H1 (cell line): Measurements from ENCODE around the gene MGRN1. TPM values are rescaled to one million over a fixed set of nuclear protein-coding genes. Genes with fewer than 3 reads are reported as not detected.

Source experiments
- CTCF ChIA-PET: fragments of 300-600 bp; sonication (Branson Sonifier 250); formaldehyde crosslinking; loops from one replicate; lab custom pipeline; 2021; ENCODE audit not compliant: partially characterized antibody; lab: Charles Lee
- POLR2A ChIA-PET: fragments of 300-600 bp; sonication (Branson Sonifier 250); formaldehyde crosslinking; loops from one replicate; lab custom pipeline; 2021; ENCODE audit warnings: inconsistent platforms; ENCODE audit not compliant: partially characterized antibody; lab: Charles Lee
- DNase-seq, 2 experiments: peaks; one replicate each; pipeline versions ENCODE4 v3.0.0 to v3.0.0-alpha.2; 2010 to 2022; ENCODE audit warnings: low spot score in 2 of 2, low read depth in 1 of 2, mixed read lengths in 1 of 2
- FAIRE-seq: peaks from 2 replicates; lab custom pipeline; 2011; peaks lifted over from hg19 to GRCh38; lab: Jason Lieb, UNC
- H2AFZ ChIP-seq: 2 replicates; pipeline ENCODE4 v1.8.1; 2012; ENCODE audit warnings: low read length, inconsistent platforms
- H2AK5ac ChIP-seq: 2 replicates; pipeline ENCODE4 v1.6.1; 2013; ENCODE audit warnings: low read depth, low read length
- H2BK120ac ChIP-seq: replicated peaks from 2 replicates; pipeline ENCODE3; 2013; ENCODE audit warnings: low read depth, low read length, inconsistent platforms
- H2BK12ac ChIP-seq: 2 replicates; pipeline ENCODE4 v1.6.1; 2013; ENCODE audit warnings: low read depth, low read length
- H2BK15ac ChIP-seq: 2 replicates; pipeline ENCODE4 v1.6.1; 2013; ENCODE audit warnings: low read length
- H2BK20ac ChIP-seq: 2 replicates; pipeline ENCODE4 v1.6.1; 2013; ENCODE audit warnings: low read length
- H2BK5ac ChIP-seq: 2 replicates; pipeline ENCODE4 v1.6.1; 2013; ENCODE audit warnings: low read depth, low read length
- H3K14ac ChIP-seq: 2 replicates; pipeline ENCODE4 v1.6.1; 2013; ENCODE audit warnings: inconsistent platforms; ENCODE audit not compliant: insufficient read length
- H3K18ac ChIP-seq: 2 replicates; pipeline ENCODE4 v1.6.1; 2013; ENCODE audit warnings: low read length; ENCODE audit errors: extremely low read depth
- H3K23ac ChIP-seq: 2 replicates; pipeline ENCODE4 v1.6.1; 2013; ENCODE audit warnings: inconsistent platforms; ENCODE audit not compliant: insufficient read length
- H3K23me2 ChIP-seq: 2 replicates; pipeline ENCODE4 v1.6.1; 2013; ENCODE audit warnings: low read depth, low read length
- H3K27ac ChIP-seq: 2 replicates; pipeline ENCODE4 v1.6.1; 2011; ENCODE audit warnings: low read depth, low read length, inconsistent platforms
- H3K27me3 ChIP-seq, 4 experiments: replicated peaks in 1 of 4; 1 replicate in 1 of 4; 2 replicates in 3 of 4; pipeline versions ENCODE4 v1.6.1 to v1.8.1; 2011 to 2013; ENCODE audit warnings: low read length in 3 of 4, mild to moderate bottlenecking in 3 of 4, inconsistent platforms in 2 of 4, mixed read lengths in 2 of 4, moderate library complexity in 1 of 4; ENCODE audit not compliant: control insufficient read depth in 3 of 4, insufficient read depth in 3 of 4; ENCODE audit errors: extremely low read depth in 1 of 4
- H3K36me3 ChIP-seq, 4 experiments: 2 replicates each; pipeline versions ENCODE4 v1.6.1 to v1.8.1; 2011 to 2013; ENCODE audit warnings: mild to moderate bottlenecking in 4 of 4, low read length in 3 of 4, moderate library complexity in 2 of 4, control low read depth in 1 of 4, inconsistent platforms in 1 of 4; ENCODE audit not compliant: insufficient read depth in 4 of 4, control insufficient read depth in 2 of 4
- H3K4ac ChIP-seq: replicated peaks from 2 replicates; pipeline ENCODE3; 2013; ENCODE audit warnings: low read length, low read depth, mixed read lengths, inconsistent platforms; ENCODE audit not compliant: insufficient read length
- H3K4me1 ChIP-seq, 4 experiments: replicated peaks in 1 of 4; 1 replicate in 1 of 4; 2 replicates in 3 of 4; pipeline versions ENCODE4 v1.6.1 to v1.8.1; 2011 to 2013; ENCODE audit warnings: low read length in 3 of 4, inconsistent platforms in 2 of 4, mixed read lengths in 1 of 4; ENCODE audit not compliant: insufficient read depth in 4 of 4, control insufficient read depth in 3 of 4
- H3K4me2 ChIP-seq, 2 experiments: 2 replicates each; pipeline versions ENCODE4 v1.6.1 to v1.8.1; 2011 to 2013; ENCODE audit warnings: low read depth in 2 of 2, low read length in 2 of 2, control low read depth in 1 of 2, inconsistent platforms in 1 of 2, mild to moderate bottlenecking in 1 of 2; ENCODE audit not compliant: insufficient read depth in 1 of 2
- H3K4me3 ChIP-seq, 4 experiments: fragments of 200-600, 300-600 bp in 1 of 4; sonication (generic), shearing (Covaris generic), sonication (Bioruptor Twin) in 1 of 4; 2 replicates each; pipeline versions ENCODE4 v1.5.1 to v1.8.1; 2011 to 2016; ENCODE audit warnings: low read length in 4 of 4, low read depth in 3 of 4, control low read depth in 2 of 4, inconsistent platforms in 2 of 4, mild to moderate bottlenecking in 2 of 4, mixed read lengths in 1 of 4, moderate library complexity in 1 of 4; ENCODE audit not compliant: insufficient read depth in 2 of 4; ENCODE audit errors: extremely low read depth in 1 of 4
- H3K56ac ChIP-seq: replicated peaks from 2 replicates; pipeline ENCODE3; 2013; ENCODE audit warnings: low read depth, mild to moderate bottlenecking, mixed read lengths, low read length, inconsistent platforms; ENCODE audit not compliant: insufficient read length
- H3K79me1 ChIP-seq: 2 replicates; pipeline ENCODE4 v1.6.1; 2013; ENCODE audit warnings: low read depth, low read length, control low read depth
- H3K79me2 ChIP-seq, 2 experiments: 2 replicates each; pipeline versions ENCODE4 v1.6.1 to v1.8.1; 2012 to 2013; ENCODE audit warnings: low read length in 2 of 2, mild to moderate bottlenecking in 2 of 2, inconsistent platforms in 1 of 2; ENCODE audit not compliant: insufficient read depth in 2 of 2, control insufficient read depth in 1 of 2
- H3K9ac ChIP-seq, 4 experiments: replicated peaks in 1 of 4; 1 replicate in 1 of 4; 2 replicates in 3 of 4; pipeline versions ENCODE4 v1.6.1 to v1.8.1; 2011 to 2013; ENCODE audit warnings: low read depth in 3 of 4, low read length in 3 of 4, control low read depth in 2 of 4, mild to moderate bottlenecking in 2 of 4, moderate library complexity in 2 of 4, inconsistent platforms in 1 of 4; ENCODE audit errors: extremely low read depth in 1 of 4
- H3K9me3 ChIP-seq, 2 experiments: 2 replicates each; pipeline versions ENCODE4 v1.6.1 to v1.8.1; 2012 to 2013; ENCODE audit warnings: mild to moderate bottlenecking in 2 of 2, moderate library complexity in 2 of 2, control low read depth in 1 of 2, inconsistent platforms in 1 of 2, low read depth in 1 of 2, low read length in 1 of 2, mixed read lengths in 1 of 2; ENCODE audit not compliant: insufficient read depth in 2 of 2
- H4K20me1 ChIP-seq, 2 experiments: replicated peaks in 1 of 2; 2 replicates each; pipeline versions ENCODE3 to v1.8.1; 2011 to 2013; ENCODE audit warnings: inconsistent platforms in 2 of 2, low read length in 2 of 2, mild to moderate bottlenecking in 1 of 2; ENCODE audit not compliant: insufficient read depth in 2 of 2, control insufficient read depth in 1 of 2
- H4K5ac ChIP-seq: 2 replicates; pipeline ENCODE4 v1.6.1; 2013; ENCODE audit warnings: low read length, low read depth, mixed read lengths, inconsistent platforms; ENCODE audit not compliant: insufficient read length
- H4K8ac ChIP-seq: 2 replicates; pipeline ENCODE4 v1.8.0; 2013; ENCODE audit warnings: mild to moderate bottlenecking, moderate library complexity, low read length, inconsistent platforms; ENCODE audit not compliant: insufficient read depth; ENCODE audit errors: extremely low read depth
- H4K91ac ChIP-seq: replicated peaks from 2 replicates; pipeline ENCODE3; 2013; ENCODE audit warnings: low read length, mixed read lengths, inconsistent platforms; ENCODE audit not compliant: insufficient read length
- BCL11A ChIP-seq, 2 experiments: IDR thresholded peaks; one replicate each; pipeline ENCODE4 v1.6.1; 2011; ENCODE audit warnings: low read depth in 2 of 2, low read length in 2 of 2, mild to moderate bottlenecking in 2 of 2
- CTBP2 ChIP-seq: IDR thresholded peaks from 2 replicates; pipeline ENCODE4 v1.7.0; 2011; ENCODE audit warnings: borderline replicate concordance, mild to moderate bottlenecking, moderate library complexity, mixed read lengths, low read length; ENCODE audit not compliant: insufficient read depth, insufficient read length
- HDAC2 ChIP-seq, 2 experiments: fragments of 300-600 bp in 1 of 2; sonication (generic) in 1 of 2; IDR thresholded peaks; 2 replicates each; pipeline ENCODE4 v1.6.1; 2011 to 2012; ENCODE audit warnings: low read depth in 2 of 2, low read length in 2 of 2, mild to moderate bottlenecking in 2 of 2, moderate library complexity in 2 of 2, borderline replicate concordance in 1 of 2, inconsistent platforms in 1 of 2
- JUN ChIP-seq: IDR thresholded peaks from 2 replicates; pipeline ENCODE4 v1.6.1; 2011; ENCODE audit warnings: low read depth, mild to moderate bottlenecking, improper control_type of control experiment, low read length
- NRF1 ChIP-seq: IDR thresholded peaks from 2 replicates; pipeline ENCODE4 v1.6.1; 2011; ENCODE audit warnings: mild to moderate bottlenecking, low read depth, low read length, improper control_type of control experiment
- POLR2A ChIP-seq, 2 experiments: IDR thresholded peaks; 1 replicate in 1 of 2; 2 replicates in 1 of 2; pipeline ENCODE4 v1.6.1; 2011; ENCODE audit warnings: low read depth in 2 of 2, low read length in 2 of 2, mild to moderate bottlenecking in 2 of 2; ENCODE audit errors: control extremely low read depth in 1 of 2
- RBBP5 ChIP-seq: IDR thresholded peaks from 2 replicates; pipeline ENCODE4 v1.7.1; 2012; ENCODE audit warnings: low read depth, mild to moderate bottlenecking, inconsistent platforms, low read length, moderate library complexity, borderline replicate concordance
- SIX5 ChIP-seq: IDR thresholded peaks from 2 replicates; pipeline ENCODE4 v1.6.1; 2011; ENCODE audit warnings: mild to moderate bottlenecking, low read depth, low read length
- WGBS, 2 experiments: shearing (Covaris generic) in 1 of 2; methylation state at CpG; one replicate each; pipeline versions ENCODE4 v1.1.6 to v1.1.7; 2013 to 2015; ENCODE audit warnings: low lambda C conversion rate in 2 of 2, mixed read lengths in 2 of 2, inconsistent platforms in 1 of 2, low coverage in 1 of 2, missing lambda C conversion rate in 1 of 2; ENCODE audit not compliant: insufficient replicate concordance in 2 of 2, insufficient coverage in 1 of 2, insufficient read length in 1 of 2; ENCODE audit errors: extremely low coverage in 1 of 2, missing lambda C conversion rate in 1 of 2; 5-methylcytosine and 5-hydroxymethylcytosine counted together
- polyA plus RNA-seq, 7 experiments: library from polyadenylated mRNA; depleted of rRNA in 3 of 7; stranded (reverse) in 5 of 7; unstranded in 2 of 7; fragments of >200 nt in 5 of 7; fragments of 200-250 nt in 2 of 7; gene quantifications; 1 replicate in 5 of 7; 2 replicates in 1 of 7; 4 replicates in 1 of 7; pipeline versions ENCODE4 v1.2.1 to v1.2.3, GENCODE V29; 2011 to 2013; ENCODE audit warnings: missing spikeins in 2 of 7, mixed read lengths in 2 of 7
- total RNA-seq: library from RNA; stranded (reverse); fragmentation: NEBNext Ultra II Directional; extraction: Animal tissue kit (Norgen Biotek cat#: 25700); gene quantifications from 2 replicates; pipeline ENCODE4 v1.2.1, GENCODE V29; 2021
- TF ChIP-seq, protein P1 (sequence below): IDR thresholded peaks from 2 replicates; pipeline ENCODE4 v1.6.1; 2012; ENCODE audit warnings: low read length, inconsistent platforms
- TF ChIP-seq, protein P2 (sequence below): IDR thresholded peaks from 2 replicates; pipeline ENCODE4 v1.6.1; 2012; ENCODE audit warnings: inconsistent platforms

Gene MGRN1
- total and polyA plus RNA-seq, 2 of the 8 experiments (the other 6 are each of a cell fraction or from before 2014, with no cell fraction given): 15.0 to 82.3 TPM

DNA sequence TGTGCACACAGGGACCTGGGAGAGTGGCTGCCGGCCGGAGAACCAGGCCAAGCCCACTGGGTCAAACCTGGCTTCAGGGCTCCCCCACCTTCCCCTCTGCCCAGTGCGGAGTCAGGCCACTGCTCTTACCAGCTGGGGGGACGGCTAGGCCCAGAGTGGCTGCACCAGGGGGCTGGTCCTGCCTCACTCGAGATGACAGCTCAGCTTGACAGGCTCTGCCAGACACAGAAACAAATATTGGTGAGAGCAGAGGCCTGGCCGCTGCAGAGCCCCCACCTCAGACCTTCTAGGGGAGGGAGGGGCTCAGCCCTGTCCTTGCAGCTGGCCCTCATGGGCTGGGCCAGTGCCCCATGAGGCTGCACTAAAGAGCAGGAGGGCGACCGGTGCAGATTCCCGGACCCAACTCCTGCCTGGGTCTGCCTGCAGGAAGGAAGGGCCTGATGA, 73.2 kb downstream of the MGRN1 start:
- WGBS, 2 experiments: 89% methylated on average over 9 of the region's 9 CpGs; no CpG with 5 or more reads in 1 of the 2 experiments
- no peak overlapping the region for H3K56ac ChIP-seq
- H4K91ac ChIP-seq: no peak overlapping the region
- peaks cover 0 to 21% of the 10 kb centered on the region in 2 experiments for H4K20me1 ChIP-seq
- H4K8ac ChIP-seq: peak overlapping the region; percentile 21; the same call in 1 of the 2 replicates
- H3K14ac ChIP-seq: no peak overlapping the region
- H2BK12ac ChIP-seq: no peak overlapping the region
- peaks cover 0 to 2% of the 10 kb centered on the region in 2 experiments; a peak in 1 of 4 replicates for H3K79me2 ChIP-seq
- no peak overlapping the region for H2AK5ac ChIP-seq
- no peak overlapping the region for H2BK15ac ChIP-seq
- ChIA-PET POLR2A (interaction anchor here (0.5 to 1.2 kb wide), 5 partner anchors 9 to 150 kb away, joined by 3 read pairs; partner anchors contain the start of genes GLYR1 and UBN1), CTCF (interaction anchor here (0.7 to 1.0 kb wide), 2 partner anchors 12 to 18 kb away, joined by 3 to 5 read pairs; no protein-coding TSS in a partner anchor)
- DNase-seq: no peak
- peaks cover 0 to 3% (median 2%) of the 10 kb centered on the region in 4 experiments; a peak in 4 of 7 replicates for H3K4me1 ChIP-seq
- H2BK20ac ChIP-seq: no peak overlapping the region
- H3K18ac ChIP-seq: no peak overlapping the region
- no peak overlapping the region for H3K23ac ChIP-seq
- H3K23me2 ChIP-seq: peaks cover 8% of the 10 kb centered on the region; the same call in 1 of the 2 replicates
- H3K27me3 ChIP-seq: no peaks in the 10 kb centered on the region
- H3K9me3 ChIP-seq: no peaks in the 10 kb centered on the region
- no peak overlapping the region for H3K4ac ChIP-seq
- H3K4me3 ChIP-seq: no peak overlapping the region
- no peak for FAIRE-seq
- H2BK120ac ChIP-seq: no peak overlapping the region
- no peak overlapping the region for H3K9ac ChIP-seq
- no peak overlapping the region for H2BK5ac ChIP-seq
- no peaks in the 10 kb centered on the region for H3K79me1 ChIP-seq
- no peak overlapping the region for H2AFZ ChIP-seq
- H3K4me2 ChIP-seq: no peak overlapping the region
- no peak overlapping the region for H3K27ac ChIP-seq
- H4K5ac ChIP-seq: no peak overlapping the region
- H3K36me3 ChIP-seq: peaks cover 21 to 43% (median 41%) of the 10 kb centered on the region in 4 experiments
- no peak; a peak in 1 of 3 replicates for TF ChIP-seq POLR2A (IDR thresholded peaks at IDR 0.05; ENCODE audit: control extremely low read depth in 1 of 2, low read depth in 2 of 2, low read length in 2 of 2)
- no peak for TF ChIP-seq SIX5
- TF ChIP-seq CTBP2: no peak
- no peak for TF ChIP-seq NRF1
- TF ChIP-seq RBBP5: no peak
- TF ChIP-seq, protein P1, sequence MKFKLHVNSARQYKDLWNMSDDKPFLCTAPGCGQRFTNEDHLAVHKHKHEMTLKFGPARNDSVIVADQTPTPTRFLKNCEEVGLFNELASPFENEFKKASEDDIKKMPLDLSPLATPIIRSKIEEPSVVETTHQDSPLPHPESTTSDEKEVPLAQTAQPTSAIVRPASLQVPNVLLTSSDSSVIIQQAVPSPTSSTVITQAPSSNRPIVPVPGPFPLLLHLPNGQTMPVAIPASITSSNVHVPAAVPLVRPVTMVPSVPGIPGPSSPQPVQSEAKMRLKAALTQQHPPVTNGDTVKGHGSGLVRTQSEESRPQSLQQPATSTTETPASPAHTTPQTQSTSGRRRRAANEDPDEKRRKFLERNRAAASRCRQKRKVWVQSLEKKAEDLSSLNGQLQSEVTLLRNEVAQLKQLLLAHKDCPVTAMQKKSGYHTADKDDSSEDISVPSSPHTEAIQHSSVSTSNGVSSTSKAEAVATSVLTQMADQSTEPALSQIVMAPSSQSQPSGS: no peak
- no peak for TF ChIP-seq BCL11A (IDR thresholded peaks at IDR 0.05; ENCODE audit: low read depth in 2 of 2, low read length in 2 of 2)
- TF ChIP-seq JUN: no peak
- TF ChIP-seq HDAC2 (IDR thresholded peaks at IDR 0.05; ENCODE audit: borderline replicate concordance in 1 of 2, low read depth in 2 of 2, low read length in 2 of 2): no peak
- TF ChIP-seq, protein P2, sequence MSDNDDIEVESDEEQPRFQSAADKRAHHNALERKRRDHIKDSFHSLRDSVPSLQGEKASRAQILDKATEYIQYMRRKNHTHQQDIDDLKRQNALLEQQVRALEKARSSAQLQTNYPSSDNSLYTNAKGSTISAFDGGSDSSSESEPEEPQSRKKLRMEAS: no peak
